NCI-H2081 (cell line): ENCODE data around the gene JHY.
"Not testable (repeated sequence)": the region's sequence is repeated elsewhere in the genome, so short reads cannot be mapped to it uniquely, and the experiment has no call there.

ENCODE experiments used
- DNase-seq, 2 experiments: peaks; one replicate each; lab custom pipeline; 2025; lab: John Stamatoyannopoulos, UW

JHY gene

GRCh38 chr11:122882189-122882856 is at the start of gene JHY:
JHY (plus strand) TSS chr11:122882759; CDS start chr11:122885850, 3,091 bp downstream.
- peak in 1 of 2 experiments; percentile 83 for DNase-seq

GRCh38 chr11:122833846-122834464 is 48.6 kb upstream of the JHY start:
- DNase-seq: no peak

- no peak for DNase-seq
These were observed 45.6 kb upstream of the JHY start for GRCh38 chr11:122836916-122837315.

GRCh38 chr11:122837528-122838346 is 44.8 kb upstream of the JHY start:
- no peak for DNase-seq

- peak; percentile 23 to 72 for DNase-seq
These were observed 39.0 kb upstream of the JHY start for GRCh38 chr11:122843281-122844141.

GRCh38 chr11:122847466-122847865 is 35.1 kb upstream of the JHY start:
- DNase-seq: no peak

GRCh38 chr11:122848186-122848585 is 34.4 kb upstream of the JHY start:
- no peak for DNase-seq

GRCh38 chr11:122850076-122850631 is 32.4 kb upstream of the JHY start:
- no peak for DNase-seq

GRCh38 chr11:122851366-122851966 is 31.1 kb upstream of the JHY start:
- DNase-seq: peak in 1 of 2 experiments; percentile 20

- DNase-seq: no peak
These were observed 30.3 kb upstream of the JHY start for GRCh38 chr11:122852074-122852795.

- DNase-seq: no peak
These were observed 29.8 kb upstream of the JHY start for GRCh38 chr11:122852796-122853160.

GRCh38 chr11:122853261-122853660 is 29.3 kb upstream of the JHY start:
- DNase-seq: no peak

GRCh38 chr11:122853971-122854446 is 28.6 kb upstream of the JHY start:
- DNase-seq: peak; percentile 80 to 86

- DNase-seq: no peak
These were observed 20.9 kb upstream of the JHY start for GRCh38 chr11:122861631-122862030.

GRCh38 chr11:122862091-122862490 is 20.5 kb upstream of the JHY start:
- DNase-seq: no peak

GRCh38 chr11:122863154-122863553 is 19.4 kb upstream of the JHY start:
- DNase-seq: not testable (repeated sequence)

GRCh38 chr11:122863704-122864326 is 18.7 kb upstream of the JHY start:
- DNase-seq: peak; percentile 65 to 68

- no peak for DNase-seq
These were observed 18.0 kb upstream of the JHY start for GRCh38 chr11:122864386-122865115.

- peak; percentile 70 to 91 for DNase-seq
These were observed 12.9 kb upstream of the JHY start for GRCh38 chr11:122869622-122870021.
